Tibial nerve (tissue), 4 donors: ENCODE results near the gene ACVR1B.

Source experiments
- EP300 ChIP-seq, 2 donors: sonication (generic); formaldehyde crosslinking; IDR thresholded peaks; one replicate each; pipeline ENCODE4 v1.6.1; 2017; ENCODE audit warnings: antibody characterized with exemption in 2 of 2, mild to moderate bottlenecking in 1 of 2
- POLR2A ChIP-seq, 2 donors: fragments of 450-650 bp; IDR thresholded peaks; one replicate each; pipeline ENCODE4 v1.6.1; 2017; ENCODE audit warnings: antibody characterized with exemption in 2 of 2, mild to moderate bottlenecking in 2 of 2, moderate library complexity in 2 of 2
- TF ChIP-seq, protein P1 (sequence below), 5 experiments: fragments of 200-600 bp in 3 of 5; fragments of 450-650 bp in 2 of 5; sonication (generic) in 3 of 5; IDR thresholded peaks; one replicate each; pipeline ENCODE4 v1.5.1; 2016 to 2019; ENCODE audit warnings: antibody characterized with exemption in 5 of 5, mild to moderate bottlenecking in 3 of 5, moderate library complexity in 2 of 5

- TF ChIP-seq, protein P1, sequence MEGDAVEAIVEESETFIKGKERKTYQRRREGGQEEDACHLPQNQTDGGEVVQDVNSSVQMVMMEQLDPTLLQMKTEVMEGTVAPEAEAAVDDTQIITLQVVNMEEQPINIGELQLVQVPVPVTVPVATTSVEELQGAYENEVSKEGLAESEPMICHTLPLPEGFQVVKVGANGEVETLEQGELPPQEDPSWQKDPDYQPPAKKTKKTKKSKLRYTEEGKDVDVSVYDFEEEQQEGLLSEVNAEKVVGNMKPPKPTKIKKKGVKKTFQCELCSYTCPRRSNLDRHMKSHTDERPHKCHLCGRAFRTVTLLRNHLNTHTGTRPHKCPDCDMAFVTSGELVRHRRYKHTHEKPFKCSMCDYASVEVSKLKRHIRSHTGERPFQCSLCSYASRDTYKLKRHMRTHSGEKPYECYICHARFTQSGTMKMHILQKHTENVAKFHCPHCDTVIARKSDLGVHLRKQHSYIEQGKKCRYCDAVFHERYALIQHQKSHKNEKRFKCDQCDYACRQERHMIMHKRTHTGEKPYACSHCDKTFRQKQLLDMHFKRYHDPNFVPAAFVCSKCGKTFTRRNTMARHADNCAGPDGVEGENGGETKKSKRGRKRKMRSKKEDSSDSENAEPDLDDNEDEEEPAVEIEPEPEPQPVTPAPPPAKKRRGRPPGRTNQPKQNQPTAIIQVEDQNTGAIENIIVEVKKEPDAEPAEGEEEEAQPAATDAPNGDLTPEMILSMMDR (IDR thresholded peaks at IDR 0.05): no peak
- TF ChIP-seq POLR2A (IDR thresholded peaks at IDR 0.05) (no peak), EP300 (IDR thresholded peaks at IDR 0.05) (peak in 1 of 2 donors; percentile 81)
These were observed 28.6 kb upstream of the ACVR1B start for GRCh38 chr12:51922762-51923505.
